B cell (primary cell): ENCODE results near the gene MSLN.

Experiments used
- EZH2 ChIP-seq: IDR thresholded peaks from 2 replicates; pipeline ENCODE4 v1.6.1; 2012; ENCODE audit warnings: borderline replicate concordance, low read depth, mild to moderate bottlenecking, moderate library complexity, low read length; ENCODE audit not compliant: insufficient read depth, poor library complexity, severe bottlenecking
- TF ChIP-seq, protein P1 (sequence below): fragments of 200-600 bp; IDR thresholded peaks from one replicate; pipeline ENCODE4 v1.8.0; 2022; ENCODE audit warnings: antibody characterized with exemption, mild to moderate bottlenecking

GRCh38 chr16:741986-742629 is 18.4 kb upstream of the MSLN start:
- TF ChIP-seq, protein P1, sequence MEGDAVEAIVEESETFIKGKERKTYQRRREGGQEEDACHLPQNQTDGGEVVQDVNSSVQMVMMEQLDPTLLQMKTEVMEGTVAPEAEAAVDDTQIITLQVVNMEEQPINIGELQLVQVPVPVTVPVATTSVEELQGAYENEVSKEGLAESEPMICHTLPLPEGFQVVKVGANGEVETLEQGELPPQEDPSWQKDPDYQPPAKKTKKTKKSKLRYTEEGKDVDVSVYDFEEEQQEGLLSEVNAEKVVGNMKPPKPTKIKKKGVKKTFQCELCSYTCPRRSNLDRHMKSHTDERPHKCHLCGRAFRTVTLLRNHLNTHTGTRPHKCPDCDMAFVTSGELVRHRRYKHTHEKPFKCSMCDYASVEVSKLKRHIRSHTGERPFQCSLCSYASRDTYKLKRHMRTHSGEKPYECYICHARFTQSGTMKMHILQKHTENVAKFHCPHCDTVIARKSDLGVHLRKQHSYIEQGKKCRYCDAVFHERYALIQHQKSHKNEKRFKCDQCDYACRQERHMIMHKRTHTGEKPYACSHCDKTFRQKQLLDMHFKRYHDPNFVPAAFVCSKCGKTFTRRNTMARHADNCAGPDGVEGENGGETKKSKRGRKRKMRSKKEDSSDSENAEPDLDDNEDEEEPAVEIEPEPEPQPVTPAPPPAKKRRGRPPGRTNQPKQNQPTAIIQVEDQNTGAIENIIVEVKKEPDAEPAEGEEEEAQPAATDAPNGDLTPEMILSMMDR = no peak
- no peak for TF ChIP-seq EZH2
